GM10847 (cell line): Measurements from ENCODE around the gene SPDYE16.
"Not testable (repeated sequence)": the region's sequence is repeated elsewhere in the genome, so short reads cannot be mapped to it uniquely, and the experiment has no call there.

ENCODE experiments used
- POLR2A ChIP-seq: IDR thresholded peaks from 2 replicates; pipeline ENCODE4 v1.6.1; 2011; ENCODE audit not compliant: insufficient read length; ENCODE audit errors: extremely low read depth

The SPDYE16 gene

DNA sequence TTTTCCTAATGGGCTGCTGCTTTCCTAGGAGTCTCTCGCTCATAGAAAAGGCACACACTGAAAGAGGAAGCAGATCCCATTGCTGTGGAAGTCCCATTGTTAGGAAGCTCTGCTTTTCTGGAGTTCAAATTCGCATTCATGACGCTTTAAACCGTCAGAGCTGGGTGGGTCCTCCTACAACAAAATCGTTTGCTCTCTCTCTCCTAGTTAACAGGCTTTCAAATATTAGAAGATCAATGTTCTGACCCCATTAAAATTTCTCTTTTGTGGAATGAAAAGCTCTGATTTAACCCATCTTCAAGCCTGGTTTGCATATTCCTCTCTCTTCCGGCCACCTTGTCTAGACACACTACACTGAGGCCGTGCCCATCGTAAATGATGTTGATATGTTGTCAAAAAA lies at the start of gene SPDYE16:
TSS of gene SPDYE16 (minus strand) at position 101 of the 400 bp plus-strand sequence. CDS start 1,838 bp downstream, outside the sequence.
- TF ChIP-seq POLR2A: not testable (repeated sequence)

GRCh38 chr7:76549025-76549854 lies 6.1 kb upstream of the SPDYE16 start:
- TF ChIP-seq POLR2A: peak; percentile 54

DNA sequence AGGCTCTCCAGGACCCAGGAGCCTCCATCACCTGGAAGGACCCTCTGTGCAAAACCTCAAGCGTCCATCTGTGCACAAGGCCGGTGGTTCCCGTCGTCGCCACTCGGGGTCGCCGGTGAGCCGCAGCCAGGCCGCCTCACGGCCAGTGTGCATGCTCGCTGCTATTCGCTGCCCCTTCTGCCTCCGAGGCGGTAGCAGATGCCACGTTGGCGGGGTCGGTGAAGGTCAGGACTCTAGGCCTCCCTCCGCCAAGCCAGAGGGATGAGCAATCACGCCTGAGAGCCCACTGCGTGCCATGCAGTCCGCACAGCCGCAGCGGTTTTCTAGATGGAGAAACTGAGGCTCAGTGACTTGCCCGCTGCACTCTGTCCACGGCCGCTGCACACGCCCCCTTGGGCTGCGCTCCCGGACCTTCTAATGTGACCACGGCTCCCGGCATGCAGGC lies 27.1 kb downstream of the SPDYE16 start:
- TF ChIP-seq POLR2A: no peak

- no peak for TF ChIP-seq POLR2A
Observed at GRCh38 chr7:76514926-76515771, 27.9 kb downstream of the SPDYE16 start.

GRCh38 chr7:76513817-76514799 lies 29.0 kb downstream of the SPDYE16 start:
- no peak for TF ChIP-seq POLR2A

GRCh38 chr7:76512941-76513816 lies 29.9 kb downstream of the SPDYE16 start:
- TF ChIP-seq POLR2A: no peak

- no peak for TF ChIP-seq POLR2A
Observed at GRCh38 chr7:76509931-76510877, 32.9 kb downstream of the SPDYE16 start, which contains the start of gene UPK3B. Gene UPK3B, plus strand, starts transcription at chr7:76510552. Its CDS starts 101 bp downstream, at chr7:76510653.

GRCh38 chr7:76507723-76508406 lies 35.2 kb downstream of the SPDYE16 start:
- TF ChIP-seq POLR2A: no peak

- no peak for TF ChIP-seq POLR2A
Observed at GRCh38 chr7:76506081-76506440, 37.0 kb downstream of the SPDYE16 start.

DNA sequence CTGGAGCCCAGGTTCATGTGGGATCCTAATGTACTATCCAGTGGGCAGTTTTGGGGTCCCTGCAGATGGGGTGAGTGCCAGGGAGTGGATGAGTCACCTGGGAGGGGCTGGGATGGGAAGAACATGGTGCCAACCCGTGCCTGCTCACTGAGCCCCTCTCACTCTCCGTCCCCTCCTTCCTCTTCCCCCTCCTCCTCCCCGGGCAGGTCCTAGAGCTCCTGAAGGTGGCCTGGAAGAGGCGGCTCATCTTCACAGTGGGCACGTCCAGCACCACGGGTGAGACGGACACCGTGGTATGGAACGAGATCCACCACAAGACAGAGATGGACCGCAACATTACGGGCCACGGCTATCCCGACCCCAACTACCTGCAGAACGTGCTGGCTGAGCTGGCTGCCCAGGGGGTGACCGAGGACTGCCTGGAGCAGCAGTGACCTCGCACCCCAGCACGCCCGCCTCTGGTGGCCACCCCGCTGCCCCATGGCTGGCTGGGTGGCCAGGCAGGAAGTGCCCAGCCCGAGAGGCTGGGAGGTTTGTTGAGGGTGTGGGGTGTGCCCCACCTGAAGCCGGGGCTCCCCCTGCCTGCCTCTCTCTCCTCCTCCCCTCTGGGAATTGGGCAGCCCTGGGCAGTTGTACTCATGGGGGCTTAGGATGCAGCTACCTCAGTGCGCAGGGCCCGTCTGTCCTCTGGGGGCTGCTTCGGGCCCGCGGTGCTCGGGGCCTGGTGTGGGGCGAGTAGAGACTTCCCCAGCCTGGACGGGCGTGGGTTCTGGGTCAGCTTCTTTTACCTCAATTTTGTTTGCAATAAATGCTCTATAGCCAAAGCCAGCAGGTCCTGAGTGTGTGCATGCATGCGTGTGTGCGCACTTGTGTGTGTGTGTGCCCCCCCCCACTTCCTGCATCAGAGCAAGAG lies 37.7 kb downstream of the SPDYE16 start:
- no peak for TF ChIP-seq POLR2A
